Kidney (tissue), 14 donors: ENCODE measurements around the gene TRIP11. TPM values are rescaled to one million over a fixed set of nuclear protein-coding genes. Genes with fewer than 3 reads are reported as not detected.

ENCODE experiments used
- DNase-seq, 5 donors: peaks; one replicate each; pipeline ENCODE4 v3.0.0-alpha.2; 2013 to 2020
- FAIRE-seq: peaks from 2 replicates; lab custom pipeline; 2012; peaks lifted over from hg19 to GRCh38; lab: Jason Lieb, UNC
- H3K27ac ChIP-seq, 2 donors: one replicate each; pipeline ENCODE4 v1.7.0; 2013; ENCODE audit warnings: low read depth in 2 of 2, low read length in 2 of 2, inconsistent platforms in 1 of 2
- H3K27me3 ChIP-seq: one replicate; pipeline ENCODE4 v1.7.1; 2013; ENCODE audit warnings: low read length, inconsistent platforms; ENCODE audit not compliant: control insufficient read depth, insufficient read depth
- H3K36me3 ChIP-seq, 3 donors: one replicate each; pipeline versions ENCODE4 v1.7.0 to v1.7.1; 2013; ENCODE audit warnings: low read length in 3 of 3, control low read depth in 1 of 3, inconsistent platforms in 1 of 3; ENCODE audit not compliant: insufficient read depth in 3 of 3, control insufficient read depth in 2 of 3
- H3K4me1 ChIP-seq, 3 donors: one replicate each; pipeline versions ENCODE4 v1.7.0 to v1.7.1; 2013; ENCODE audit warnings: low read length in 3 of 3, inconsistent platforms in 1 of 3, low read depth in 1 of 3; ENCODE audit not compliant: control insufficient read depth in 2 of 3, insufficient read depth in 2 of 3
- H3K4me3 ChIP-seq, 3 donors: one replicate each; pipeline versions ENCODE4 v1.7.0 to v1.8.1; 2013; ENCODE audit warnings: low read length in 3 of 3, control low read depth in 1 of 3, inconsistent platforms in 1 of 3
- H3K9ac ChIP-seq, 3 donors: one replicate each; pipeline versions ENCODE4 v1.7.0 to v1.7.1; 2013; ENCODE audit warnings: low read length in 3 of 3, control low read depth in 1 of 3, inconsistent platforms in 1 of 3
- H3K9me3 ChIP-seq, 3 donors: one replicate each; pipeline versions ENCODE4 v1.7.0 to v1.7.1; 2013; ENCODE audit warnings: low read length in 3 of 3, control low read depth in 1 of 3, inconsistent platforms in 1 of 3; ENCODE audit not compliant: control insufficient read depth in 2 of 3, insufficient read depth in 1 of 3
- CTCF ChIP-seq: IDR thresholded peaks from 3 replicates; pipeline ENCODE4 v1.5.1; 2012; ENCODE audit warnings: mild to moderate bottlenecking, moderate library complexity, borderline replicate concordance; ENCODE audit not compliant: insufficient read depth; ENCODE audit errors: extremely low read depth
- intact Hi-C: fragments of 100-400 bp; cut with DNase I; formaldehyde crosslinking; loops from one replicate; pipeline ENCODE4 v1.11.1; 2022
- polyA plus RNA-seq: library from polyadenylated mRNA; stranded (reverse); fragments of 350-450 nt; fragmentation: Illumina TruSeq; extraction: RNeasy Lipid Tissue Mini Kit (QIAGEN cat#74804); gene quantifications from one replicate; pipeline ENCODE4 v1.2.3, GENCODE V29; 2014; ENCODE audit warnings: low read depth, low replicate concordance; ENCODE audit not compliant: insufficient read depth
- total RNA-seq: library from RNA; stranded (reverse); fragmentation: NEBNext Ultra II Directional; extraction: Animal tissue kit (Norgen Biotek cat#: 25700); gene quantifications from one replicate; pipeline ENCODE4 v1.2.1, GENCODE V29; 2021
- donor health status: control.
- donor health status: control.
- donor health status: control.
- donor health status: control.
- donor health status: control.
- donor health status: DM: yes; HTN: yes; CAD: no.
- donor health status: Normal renal cell carcinoma (clear cell type).

The TRIP11 gene
- total and polyA plus RNA-seq, 2 donors from 2014 or later: 6.2 to 71.5 TPM

DNA sequence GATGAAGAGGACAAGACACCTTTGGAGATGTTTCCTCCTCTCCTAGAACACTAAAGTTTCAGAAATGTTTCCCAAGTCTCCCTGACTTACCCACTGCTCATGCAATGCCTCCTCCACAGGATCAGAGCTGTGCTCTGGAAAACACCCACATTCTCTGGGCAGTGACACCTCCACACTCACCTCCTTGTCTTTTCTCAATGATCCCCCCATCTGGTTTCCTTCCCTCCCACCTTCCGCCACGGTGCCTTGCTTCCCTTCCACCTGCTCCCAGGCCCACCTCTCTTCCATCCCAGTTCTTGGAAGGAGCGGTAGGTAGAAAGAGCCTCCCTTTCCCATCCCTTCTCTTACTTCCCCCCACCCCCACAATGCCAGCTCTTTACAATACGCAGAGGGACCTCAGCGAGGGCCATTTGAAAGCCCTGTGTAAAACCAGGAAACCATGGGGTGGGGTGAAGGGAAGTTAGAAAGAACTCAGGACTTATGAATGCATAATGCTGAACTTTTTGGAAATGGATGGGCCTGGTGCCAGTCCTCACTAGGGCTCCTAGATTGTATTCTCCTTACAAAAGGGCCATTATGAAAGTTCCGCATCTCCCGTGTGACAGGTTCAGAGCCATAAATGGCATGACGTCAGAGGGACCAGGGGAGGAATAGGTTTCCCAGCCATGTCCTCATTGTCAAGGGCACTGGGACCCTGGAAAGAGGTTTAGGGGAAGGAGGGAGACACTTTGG, 105.1 kb downstream of the TRIP11 start:
- Histone ChIP-seq H3K9me3 (no peaks in the 10 kb centered on the region), H3K4me1 (peaks cover 0 to 8% (median 5%) of the 10 kb centered on the region in 3 donors), H3K4me3 (peak overlapping the region in 1 of 3 donors; percentile 17), H3K27me3 (no peaks in the 10 kb centered on the region), H3K9ac (no peak overlapping the region), H3K36me3 (peaks cover 0 to 10% (median 0%) of the 10 kb centered on the region in 3 donors), H3K27ac (peak overlapping the region; percentile 43 to 77)
- no peak for FAIRE-seq
- no peak for DNase-seq
- intact Hi-C loops: no loop called here
- TF ChIP-seq CTCF: no peak

- TF ChIP-seq CTCF: no peak
- DNase-seq (no peak), FAIRE-seq (no peak)
- peaks cover 0 to under 1% (median 0%) of the 10 kb centered on the region in 3 donors for H3K36me3 ChIP-seq
- no peak overlapping the region for H3K27ac ChIP-seq
- H3K9me3 ChIP-seq: no peaks in the 10 kb centered on the region
- peaks cover 0 to 10% (median 8%) of the 10 kb centered on the region in 3 donors for H3K4me1 ChIP-seq
- no peak overlapping the region for H3K4me3 ChIP-seq
- no peak overlapping the region for H3K9ac ChIP-seq
- intact Hi-C loops: no loop called here
- no peaks in the 10 kb centered on the region for H3K27me3 ChIP-seq
Observed at GRCh38 chr14:91931478-91932088, 108.3 kb downstream of the TRIP11 start.

DNA sequence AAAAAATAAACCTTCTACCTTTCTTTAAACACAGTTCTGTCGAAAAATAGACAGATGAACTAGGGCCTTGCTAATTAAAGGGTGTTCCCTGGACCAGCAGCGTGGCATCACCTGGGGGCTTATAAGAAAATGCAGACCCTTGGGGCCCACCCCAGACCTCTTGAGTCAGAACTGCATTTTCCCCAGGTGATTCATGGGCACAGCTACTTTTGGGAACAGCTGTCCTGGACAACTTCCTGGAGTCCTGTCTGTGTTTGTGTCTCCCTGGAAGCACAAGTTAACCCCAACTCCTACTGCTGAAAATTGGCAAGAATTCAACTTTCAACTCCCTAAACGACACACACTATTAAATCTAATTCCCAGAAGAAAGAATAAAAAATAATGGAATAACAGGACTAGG, 110.2 kb downstream of the TRIP11 start:
- H3K27me3 ChIP-seq: no peaks in the 10 kb centered on the region
- intact Hi-C loops: no loop called here

More for the DNA sequence above, 110.2 kb downstream of the TRIP11 start:
- Histone ChIP-seq H3K36me3 (no peaks in the 10 kb centered on the region), H3K4me3 (no peak overlapping the region), H3K4me1 (peaks cover 0 to 14% (median 1%) of the 10 kb centered on the region in 3 donors), H3K9ac (no peak overlapping the region), H3K27ac (no peak overlapping the region), H3K9me3 (no peaks in the 10 kb centered on the region)
- DNase-seq (peak in 1 of 5 donors; percentile 40), FAIRE-seq (no peak)
- TF ChIP-seq CTCF: no peak
